Measurements from ENCODE around the gene CHRM2.

Gene CHRM2

DNA sequence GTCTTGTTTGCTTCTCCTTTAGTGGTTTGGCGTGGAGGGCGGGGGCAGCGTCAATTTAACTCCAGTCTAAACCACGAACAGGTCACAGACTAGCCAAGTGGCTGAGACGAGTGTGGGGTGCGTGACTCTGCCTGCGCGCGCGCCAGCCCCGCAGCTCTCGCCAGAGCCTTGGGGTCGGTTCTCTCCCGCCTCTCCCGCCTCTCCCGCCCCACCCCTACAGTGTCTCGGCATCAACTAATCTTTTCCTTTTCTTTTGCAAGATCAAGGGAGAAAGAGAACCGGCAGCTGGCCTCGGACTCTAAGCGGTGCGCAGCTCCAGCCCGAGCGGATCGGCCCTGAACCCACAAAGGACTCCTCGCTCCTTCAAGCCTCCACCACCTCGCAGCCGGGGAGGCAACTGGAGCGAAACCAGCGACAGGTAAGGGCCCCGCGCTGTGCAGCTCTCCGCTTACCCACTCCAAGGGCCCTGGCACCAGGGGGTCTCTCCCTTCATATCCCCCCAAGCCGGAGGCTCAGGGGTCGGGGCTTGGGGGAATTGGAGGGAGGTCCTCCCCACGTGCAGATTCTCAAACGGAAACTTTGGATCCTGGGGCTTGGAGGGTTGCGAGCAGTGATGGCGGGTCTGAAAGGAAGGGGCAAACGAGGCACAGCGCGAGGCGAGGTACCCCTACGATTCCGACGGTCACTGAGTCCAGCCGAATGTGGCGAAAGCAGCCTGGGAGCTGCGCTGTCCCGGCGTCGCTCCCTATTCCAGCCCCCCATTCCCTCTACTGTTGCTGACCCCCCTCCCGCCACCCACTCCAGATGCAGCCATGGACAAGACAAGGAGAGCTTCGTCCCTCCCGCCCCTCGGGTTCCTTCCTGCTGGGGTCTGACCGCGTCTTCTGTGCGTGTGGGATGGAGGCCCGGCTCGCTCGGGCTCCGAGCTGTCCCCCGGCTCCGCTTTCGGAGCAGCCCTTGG is 829 bp downstream of the CHRM2 start:
- no peaks in the 10 kb centered on the region for H3K9me3 ChIP-seq (ENCODE audit: low read depth, low read length)
- TF ChIP-seq FOXP2 (optimal IDR thresholded peaks at IDR 0.05; ENCODE audit: control extremely low read depth, extremely low read length, insufficient read depth) = no peak
- TF ChIP-seq POLR2AphosphoS5 (IDR thresholded peaks at IDR 0.05; ENCODE audit: borderline replicate concordance, low read depth, low read length) = no peak
- no peak for TF ChIP-seq EZH2 (IDR thresholded peaks at IDR 0.05)
- peak overlapping the region; percentile 90 for H3K4me3 ChIP-seq
- no peaks in the 10 kb centered on the region for H3K36me3 ChIP-seq (ENCODE audit: insufficient read depth, low read length)
- peak overlapping the region; percentile 48 for H3K9ac ChIP-seq (ENCODE audit: insufficient read length)
- no peak for DNase-seq (ENCODE audit: low read depth, low spot score)
- no peak overlapping the region for H3K27ac ChIP-seq

DNA sequence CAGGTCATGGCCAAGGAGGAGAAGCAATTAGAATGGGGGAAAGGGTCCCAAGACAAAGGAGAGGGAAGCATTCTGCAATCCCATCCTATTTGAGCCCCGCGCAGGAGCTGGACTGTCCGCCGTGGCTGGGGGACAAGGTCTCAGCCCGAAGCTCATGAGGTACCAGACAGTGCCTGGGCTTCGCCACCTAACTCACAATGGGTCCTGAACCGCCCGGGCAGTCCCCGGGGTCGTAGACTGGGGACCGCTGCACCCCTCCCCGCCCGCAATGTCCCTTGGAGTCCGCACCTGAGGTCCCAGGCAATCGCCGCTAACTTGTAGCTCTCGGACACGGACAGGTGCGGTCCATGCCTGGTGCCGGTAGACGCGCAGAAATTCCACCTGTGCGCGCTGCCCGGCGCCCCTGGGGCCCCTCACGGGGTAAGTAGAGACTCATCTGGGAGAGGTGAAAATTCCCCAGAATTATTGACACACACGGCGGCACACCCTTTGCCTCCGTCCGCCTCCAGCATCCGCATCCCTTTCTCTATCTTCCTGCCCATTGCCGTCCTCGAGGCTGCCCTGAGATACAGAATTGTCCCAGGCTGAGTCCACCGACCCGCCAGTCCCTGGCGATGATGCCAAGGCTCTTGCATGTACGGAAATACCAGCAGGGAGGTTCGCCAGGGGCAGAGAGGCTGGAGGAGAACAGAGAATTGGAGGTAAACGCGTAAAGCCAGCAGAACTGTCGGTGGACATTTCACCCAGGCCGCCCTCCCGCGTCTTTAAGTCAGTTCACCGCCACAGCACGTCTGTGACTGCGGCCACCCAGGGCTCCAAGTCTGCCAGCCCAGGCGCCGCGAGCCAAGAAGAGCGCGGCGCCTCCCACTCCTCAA is 1.8 kb downstream of the CHRM2 start:
- Histone ChIP-seq H3K9me3 (ENCODE audit: low read depth, low read length) (no peaks in the 10 kb centered on the region), H3K27ac (no peak overlapping the region), H3K9ac (ENCODE audit: insufficient read length) (no peak overlapping the region), H3K36me3 (ENCODE audit: insufficient read depth, low read length) (no peaks in the 10 kb centered on the region), H3K4me3 (peak overlapping the region; percentile 90)
- DNase-seq (ENCODE audit: low read depth, low spot score) = no peak
- no peak for TF ChIP-seq FOXP2 (optimal IDR thresholded peaks at IDR 0.05; ENCODE audit: control extremely low read depth, extremely low read length, insufficient read depth)
- no peak for TF ChIP-seq EZH2 (IDR thresholded peaks at IDR 0.05)
- no peak for TF ChIP-seq POLR2AphosphoS5 (IDR thresholded peaks at IDR 0.05; ENCODE audit: borderline replicate concordance, low read depth, low read length)

DNA sequence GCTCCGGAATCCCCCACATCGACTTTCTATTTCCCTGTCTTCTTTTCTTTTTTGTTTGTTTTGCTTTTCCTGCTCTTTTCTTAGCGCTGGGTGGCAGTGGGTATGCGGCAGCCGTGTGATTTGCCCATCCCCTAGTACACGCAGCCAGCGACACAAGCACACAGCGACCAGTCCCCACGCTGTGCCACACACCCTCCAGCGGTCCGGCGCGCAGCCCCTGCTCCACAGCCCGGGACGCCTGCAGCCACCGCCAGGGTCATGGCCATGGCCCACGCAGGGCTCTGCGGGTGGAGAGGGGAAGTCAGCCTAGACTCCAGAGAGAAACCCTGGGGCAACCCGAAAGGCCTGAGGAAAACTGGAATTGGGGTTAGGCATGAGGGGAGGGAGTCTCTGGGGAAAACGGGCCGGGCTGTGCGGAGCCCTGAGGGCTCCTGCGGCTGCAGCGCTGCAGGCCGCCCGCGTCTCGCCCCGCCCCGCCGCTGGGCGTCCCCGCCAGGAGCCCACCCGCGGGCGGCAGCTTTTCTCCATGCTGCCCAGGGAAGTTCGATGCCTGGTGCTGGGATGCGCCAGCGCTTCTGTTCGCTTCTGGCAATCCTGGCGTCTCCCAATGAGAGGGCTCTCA is 2.5 kb downstream of the CHRM2 start:
- Histone ChIP-seq H3K9me3 (ENCODE audit: low read depth, low read length) (no peaks in the 10 kb centered on the region), H3K4me3 (peak overlapping the region; percentile 90), H3K27ac (no peak overlapping the region), H3K9ac (ENCODE audit: insufficient read length) (no peak overlapping the region), H3K36me3 (ENCODE audit: insufficient read depth, low read length) (no peaks in the 10 kb centered on the region)
- no peak for DNase-seq (ENCODE audit: low read depth, low spot score)
- TF ChIP-seq FOXP2 (optimal IDR thresholded peaks at IDR 0.05; ENCODE audit: control extremely low read depth, extremely low read length, insufficient read depth) (no peak), POLR2AphosphoS5 (IDR thresholded peaks at IDR 0.05; ENCODE audit: borderline replicate concordance, low read depth, low read length) (no peak), EZH2 (IDR thresholded peaks at IDR 0.05) (no peak)

DNA sequence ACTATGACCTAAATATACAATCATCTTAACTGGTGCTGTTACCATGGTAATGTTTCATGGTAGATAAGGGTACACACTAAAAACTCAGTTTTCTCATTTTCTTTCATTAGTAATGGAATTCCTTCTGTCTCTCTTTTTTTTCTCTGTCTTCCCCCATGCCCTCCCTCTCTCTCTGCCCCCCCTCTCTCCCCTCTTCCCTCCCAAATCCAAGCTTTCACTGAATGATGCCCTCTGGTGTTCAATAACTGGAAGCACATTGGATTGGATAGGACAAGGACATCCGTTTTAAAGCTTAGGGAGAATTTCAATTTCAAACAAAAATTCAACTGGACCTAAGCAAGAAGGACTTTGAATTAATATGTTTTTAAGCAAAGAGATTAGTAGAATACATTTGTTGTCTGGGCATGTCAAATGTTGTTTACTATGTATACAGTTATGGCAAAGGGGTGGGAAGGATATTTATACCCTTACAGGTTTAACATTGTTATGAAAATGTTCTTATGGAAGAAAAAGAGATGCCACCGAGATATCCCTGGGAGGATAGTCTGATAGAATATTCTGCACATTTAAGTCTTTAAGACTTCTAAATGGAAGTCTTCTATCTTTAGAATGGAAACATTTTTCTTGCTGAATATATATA is 6.1 kb downstream of the CHRM2 start:
- Histone ChIP-seq H3K9me3 (ENCODE audit: low read depth, low read length) (no peaks in the 10 kb centered on the region), H3K4me3 (no peak overlapping the region), H3K36me3 (ENCODE audit: insufficient read depth, low read length) (no peaks in the 10 kb centered on the region), H3K27ac (no peak overlapping the region), H3K9ac (ENCODE audit: insufficient read length) (no peak overlapping the region)
- no peak for DNase-seq (ENCODE audit: low read depth, low spot score)
- TF ChIP-seq FOXP2 (optimal IDR thresholded peaks at IDR 0.05; ENCODE audit: control extremely low read depth, extremely low read length, insufficient read depth) (no peak), POLR2AphosphoS5 (IDR thresholded peaks at IDR 0.05; ENCODE audit: borderline replicate concordance, low read depth, low read length) (no peak), EZH2 (IDR thresholded peaks at IDR 0.05) (no peak)

DNA sequence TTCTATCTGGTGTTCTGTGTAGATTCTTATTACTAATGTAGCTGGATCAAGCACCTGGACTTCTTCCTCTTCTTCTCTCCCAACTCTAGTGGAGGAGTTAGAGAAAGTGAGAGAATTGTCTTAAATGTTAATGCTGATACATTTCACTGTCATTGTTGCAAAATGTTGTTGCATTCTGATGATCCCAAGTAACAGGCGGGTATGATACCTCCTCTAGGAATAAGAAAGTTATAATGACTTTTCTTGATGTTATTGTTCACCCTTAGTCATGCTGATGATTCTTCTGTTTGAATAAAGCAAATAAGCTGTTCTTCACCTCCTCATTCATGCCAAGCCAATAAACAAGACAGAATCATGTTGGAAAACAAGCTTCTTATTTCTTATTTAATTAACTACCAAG is 9.1 kb downstream of the CHRM2 start:
- no peaks in the 10 kb centered on the region for H3K36me3 ChIP-seq (ENCODE audit: insufficient read depth, low read length)

DNA sequence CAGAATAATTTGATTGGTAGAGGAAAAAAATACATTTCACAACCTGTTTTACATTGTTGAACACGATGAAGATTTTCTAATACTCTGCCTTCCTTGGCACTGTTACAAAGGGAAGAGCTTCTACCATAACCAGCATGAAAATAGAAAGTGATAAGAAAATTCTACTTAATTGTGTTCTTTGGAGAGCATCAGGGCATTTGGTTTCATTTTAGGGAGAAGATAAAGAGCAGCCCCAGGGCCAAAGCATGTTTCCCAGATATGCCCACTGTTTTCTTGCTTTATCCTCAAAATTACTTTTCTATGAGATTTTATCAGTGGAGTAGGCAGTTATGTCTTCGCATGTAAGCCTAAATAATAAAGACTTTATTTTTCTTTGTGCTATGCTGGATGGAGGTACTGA is 9.5 kb downstream of the CHRM2 start:
- TF ChIP-seq FOXP2 (optimal IDR thresholded peaks at IDR 0.05; ENCODE audit: control extremely low read depth, extremely low read length, insufficient read depth) (no peak), EZH2 (IDR thresholded peaks at IDR 0.05) (no peak), POLR2AphosphoS5 (IDR thresholded peaks at IDR 0.05; ENCODE audit: borderline replicate concordance, low read depth, low read length) (no peak)
- Histone ChIP-seq H3K4me3 (no peak overlapping the region), H3K36me3 (ENCODE audit: insufficient read depth, low read length) (no peaks in the 10 kb centered on the region), H3K9ac (ENCODE audit: insufficient read length) (no peak overlapping the region), H3K9me3 (ENCODE audit: low read depth, low read length) (no peaks in the 10 kb centered on the region), H3K27ac (no peak overlapping the region)
- DNase-seq (ENCODE audit: low read depth, low spot score) = no peak

More for the DNA sequence above, 9.1 kb downstream of the CHRM2 start:
- no peaks in the 10 kb centered on the region for H3K9me3 ChIP-seq (ENCODE audit: low read depth, low read length)
- no peak overlapping the region for H3K4me3 ChIP-seq
- TF ChIP-seq POLR2AphosphoS5 (IDR thresholded peaks at IDR 0.05; ENCODE audit: borderline replicate concordance, low read depth, low read length) = no peak
- no peak for TF ChIP-seq EZH2 (IDR thresholded peaks at IDR 0.05)
- TF ChIP-seq FOXP2 (optimal IDR thresholded peaks at IDR 0.05; ENCODE audit: control extremely low read depth, extremely low read length, insufficient read depth) = no peak
- no peak overlapping the region for H3K27ac ChIP-seq
- no peak overlapping the region for H3K9ac ChIP-seq (ENCODE audit: insufficient read length)
- DNase-seq (ENCODE audit: low read depth, low spot score) = no peak

DNA sequence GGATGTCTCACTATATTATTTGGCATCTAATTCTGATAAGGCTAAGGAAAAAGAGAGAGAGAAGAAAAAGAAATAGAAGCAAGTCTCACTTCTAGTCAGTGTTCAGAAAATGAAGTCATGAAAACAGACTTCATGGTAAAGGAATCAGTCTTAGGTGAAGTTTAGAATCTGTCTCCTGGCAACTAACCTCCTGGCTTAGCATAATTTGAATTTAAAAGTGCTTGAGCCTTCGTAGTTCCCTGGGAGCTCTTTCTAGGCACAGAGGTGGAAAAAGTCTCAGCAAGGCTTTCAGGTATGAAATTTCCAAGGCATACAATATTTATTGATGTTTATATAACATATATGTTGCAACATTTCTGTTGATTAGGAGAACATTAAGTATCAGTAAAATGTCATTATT is 10.4 kb downstream of the CHRM2 start:
- no peak for DNase-seq (ENCODE audit: low read depth, low spot score)

More for the DNA sequence above, 10.4 kb downstream of the CHRM2 start:
- Histone ChIP-seq H3K9ac (ENCODE audit: insufficient read length) (no peak overlapping the region), H3K4me3 (no peak overlapping the region), H3K27ac (no peak overlapping the region), H3K9me3 (ENCODE audit: low read depth, low read length) (no peaks in the 10 kb centered on the region), H3K36me3 (ENCODE audit: insufficient read depth, low read length) (no peaks in the 10 kb centered on the region)
- TF ChIP-seq POLR2AphosphoS5 (IDR thresholded peaks at IDR 0.05; ENCODE audit: borderline replicate concordance, low read depth, low read length) (no peak), FOXP2 (optimal IDR thresholded peaks at IDR 0.05; ENCODE audit: control extremely low read depth, extremely low read length, insufficient read depth) (no peak), EZH2 (IDR thresholded peaks at IDR 0.05) (no peak)
